Kidney epithelial cell (primary cell): ENCODE measurements around the gene TLR5. TPM values are rescaled to one million over a fixed set of nuclear protein-coding genes. Genes with fewer than 3 reads are reported as not detected.

Experiments
- DNase-seq: peaks from one replicate; pipeline ENCODE4 v3.0.0-alpha.2; 2010; ENCODE audit warnings: low read depth
- H3K27me3 ChIP-seq: 2 replicates; pipeline ENCODE4 v1.6.0; 2011; ENCODE audit warnings: low read length; ENCODE audit not compliant: control insufficient read depth, insufficient read depth
- H3K36me3 ChIP-seq: 2 replicates; pipeline ENCODE4 v1.5.1; 2011; ENCODE audit warnings: low read length; ENCODE audit not compliant: control insufficient read depth, insufficient read depth
- H3K4me3 ChIP-seq: 2 replicates; pipeline ENCODE4 v1.5.1; 2011; ENCODE audit warnings: low read depth, mild to moderate bottlenecking, control low read depth, low read length
- total RNA-seq: library from RNA; depleted of rRNA; stranded (reverse); fragments of >200 nt; gene quantifications from 2 replicates; pipeline ENCODE4 v1.2.3, GENCODE V29; 2015
- TF ChIP-seq, protein P1 (sequence below): IDR thresholded peaks from 2 replicates; pipeline ENCODE4 v1.5.1; 2011; ENCODE audit warnings: mild to moderate bottlenecking, moderate library complexity, low read length, control low read depth, inconsistent platforms; ENCODE audit not compliant: insufficient read depth, poor library complexity, severe bottlenecking

The TLR5 gene
- total RNA-seq, 1 donor from 2014 or later: 3.7 TPM

DNA sequence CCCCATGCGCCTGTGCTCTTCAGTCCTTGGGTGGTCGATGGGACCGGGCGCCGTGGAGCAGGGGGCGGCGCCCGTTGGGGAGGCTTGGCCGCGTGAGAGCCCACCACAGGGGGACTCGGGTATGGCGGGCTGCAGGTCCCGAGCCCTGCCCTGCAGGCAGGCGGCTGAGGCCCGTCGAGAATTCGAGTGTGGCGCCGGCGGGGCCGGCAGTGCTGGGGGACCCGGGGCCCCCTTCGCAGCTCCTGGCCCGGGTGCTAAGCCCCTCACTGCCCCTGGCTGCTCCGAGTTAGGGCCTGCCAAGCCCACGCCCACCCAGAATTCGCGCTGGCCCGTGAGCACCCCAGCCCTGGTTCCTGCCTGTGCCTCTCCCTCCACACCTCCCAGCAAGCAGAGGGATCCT, 26.1 kb downstream of the TLR5 start:
- TF ChIP-seq, protein P1, sequence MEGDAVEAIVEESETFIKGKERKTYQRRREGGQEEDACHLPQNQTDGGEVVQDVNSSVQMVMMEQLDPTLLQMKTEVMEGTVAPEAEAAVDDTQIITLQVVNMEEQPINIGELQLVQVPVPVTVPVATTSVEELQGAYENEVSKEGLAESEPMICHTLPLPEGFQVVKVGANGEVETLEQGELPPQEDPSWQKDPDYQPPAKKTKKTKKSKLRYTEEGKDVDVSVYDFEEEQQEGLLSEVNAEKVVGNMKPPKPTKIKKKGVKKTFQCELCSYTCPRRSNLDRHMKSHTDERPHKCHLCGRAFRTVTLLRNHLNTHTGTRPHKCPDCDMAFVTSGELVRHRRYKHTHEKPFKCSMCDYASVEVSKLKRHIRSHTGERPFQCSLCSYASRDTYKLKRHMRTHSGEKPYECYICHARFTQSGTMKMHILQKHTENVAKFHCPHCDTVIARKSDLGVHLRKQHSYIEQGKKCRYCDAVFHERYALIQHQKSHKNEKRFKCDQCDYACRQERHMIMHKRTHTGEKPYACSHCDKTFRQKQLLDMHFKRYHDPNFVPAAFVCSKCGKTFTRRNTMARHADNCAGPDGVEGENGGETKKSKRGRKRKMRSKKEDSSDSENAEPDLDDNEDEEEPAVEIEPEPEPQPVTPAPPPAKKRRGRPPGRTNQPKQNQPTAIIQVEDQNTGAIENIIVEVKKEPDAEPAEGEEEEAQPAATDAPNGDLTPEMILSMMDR: no peak
- no peak for DNase-seq
- H3K27me3 ChIP-seq: no peaks in the 10 kb centered on the region
- H3K4me3 ChIP-seq: no peak overlapping the region
- no peaks in the 10 kb centered on the region for H3K36me3 ChIP-seq

DNA sequence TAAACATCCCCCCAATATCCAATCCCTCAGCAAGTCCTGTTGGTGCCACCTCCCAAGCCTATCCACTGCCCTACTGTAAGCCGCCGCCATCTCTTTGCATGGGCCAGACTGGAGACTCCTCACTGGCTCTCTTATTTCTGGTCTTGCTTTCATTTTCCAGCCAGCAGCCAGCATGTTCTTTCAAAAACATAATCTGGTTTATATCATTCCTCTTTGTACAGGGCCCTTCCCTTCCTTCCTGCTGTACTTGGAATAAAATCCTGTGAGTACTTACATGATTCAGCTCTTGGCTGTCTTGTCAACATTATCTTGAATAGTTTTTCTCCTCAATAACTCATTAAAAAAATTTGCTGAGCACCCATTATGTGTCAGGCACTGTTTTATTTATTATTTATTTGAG, 28.2 kb downstream of the TLR5 start:
- TF ChIP-seq, protein P1: no peak
- H3K36me3 ChIP-seq: no peaks in the 10 kb centered on the region
- no peak for DNase-seq
- H3K4me3 ChIP-seq: no peak overlapping the region
- H3K27me3 ChIP-seq: no peaks in the 10 kb centered on the region

DNA sequence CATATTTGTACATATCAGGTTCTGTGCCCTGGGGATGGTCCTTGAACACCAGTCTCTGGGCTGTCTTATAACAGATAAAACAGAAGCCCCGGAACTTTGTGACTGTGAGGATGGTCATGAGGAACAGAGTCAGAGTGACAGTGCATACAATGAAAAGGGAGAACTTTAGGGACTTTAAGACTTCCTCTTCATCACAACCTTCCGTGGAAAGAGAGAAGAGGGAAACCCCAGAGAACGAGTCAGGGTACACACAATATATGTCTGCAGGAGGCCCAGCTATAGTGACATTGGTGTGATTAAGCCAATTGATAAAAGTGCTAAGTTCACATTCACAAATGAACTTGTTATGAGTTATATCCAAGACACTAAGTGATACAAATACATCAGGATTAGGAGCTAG, 32.1 kb downstream of the TLR5 start:
- TF ChIP-seq, protein P1: no peak
- Histone ChIP-seq H3K27me3 (no peaks in the 10 kb centered on the region), H3K4me3 (no peak overlapping the region), H3K36me3 (no peaks in the 10 kb centered on the region)
- no peak for DNase-seq

DNA sequence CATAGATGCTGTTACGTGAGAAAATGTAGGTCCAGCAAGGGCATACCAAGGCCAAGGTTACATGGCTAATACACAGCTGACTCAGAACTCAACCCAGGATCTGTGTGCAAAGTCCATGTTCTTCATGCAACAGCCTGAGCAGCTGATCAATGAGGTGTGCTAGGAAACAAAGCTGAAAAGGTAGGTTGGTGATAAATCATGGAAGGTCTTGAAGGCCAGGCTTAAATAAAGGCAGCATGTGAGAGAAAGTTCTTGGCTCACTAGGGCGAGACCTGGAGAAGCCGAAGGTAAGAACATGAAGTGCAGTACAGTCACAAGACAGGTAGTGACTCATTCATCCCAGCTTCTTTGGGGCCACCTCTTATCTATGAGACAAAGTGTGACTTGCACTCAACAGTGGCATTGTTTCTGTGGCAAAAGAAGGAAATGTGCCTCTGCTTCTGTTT, 33.4 kb downstream of the TLR5 start:
- no peaks in the 10 kb centered on the region for H3K36me3 ChIP-seq
- H3K4me3 ChIP-seq: no peak overlapping the region
- DNase-seq: no peak
- TF ChIP-seq, protein P1: no peak
- H3K27me3 ChIP-seq: no peaks in the 10 kb centered on the region

DNA sequence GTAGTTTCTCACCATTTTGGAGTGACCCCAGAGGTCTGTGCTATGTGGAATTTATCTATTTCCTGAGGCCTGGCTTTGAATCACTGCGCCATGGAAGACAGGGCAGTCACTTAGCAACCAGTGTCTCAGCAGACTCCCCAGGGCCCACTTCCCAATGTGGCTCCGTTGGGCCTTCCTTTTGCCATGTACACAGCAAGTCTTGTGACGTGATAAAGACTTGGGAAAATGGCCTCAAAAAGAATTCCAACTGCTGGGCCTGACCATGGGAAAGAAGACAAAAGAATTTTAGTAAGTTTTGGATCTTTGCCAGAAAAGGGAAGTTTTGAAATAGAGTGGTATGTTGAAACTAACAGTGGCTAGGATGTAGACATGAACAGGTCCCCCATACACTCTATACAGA, 36.2 kb downstream of the TLR5 start:
- no peak overlapping the region for H3K4me3 ChIP-seq
- no peaks in the 10 kb centered on the region for H3K27me3 ChIP-seq
- H3K36me3 ChIP-seq: no peaks in the 10 kb centered on the region
- TF ChIP-seq, protein P1: no peak
- DNase-seq: no peak

DNA sequence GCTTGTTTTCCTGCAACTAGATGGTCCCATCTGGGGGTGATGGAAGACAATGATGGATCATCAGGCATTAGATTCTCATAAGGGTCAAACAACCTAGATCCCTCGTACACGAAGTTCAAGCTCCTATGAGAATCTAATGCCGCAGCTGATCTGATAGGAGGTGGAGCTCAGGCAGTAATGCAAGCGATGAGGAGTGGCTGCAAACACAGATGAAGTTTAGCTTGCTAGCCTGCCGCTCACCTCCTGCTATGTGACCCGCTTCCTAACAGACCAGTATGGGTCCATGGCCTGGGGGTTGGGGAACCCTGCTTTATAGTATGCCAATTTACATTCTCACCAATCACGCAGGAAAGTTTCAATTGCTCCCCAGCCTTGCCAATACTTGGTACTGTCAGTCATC, 37.5 kb downstream of the TLR5 start:
- Histone ChIP-seq H3K36me3 (no peaks in the 10 kb centered on the region), H3K27me3 (no peaks in the 10 kb centered on the region), H3K4me3 (no peak overlapping the region)
- DNase-seq: no peak
- TF ChIP-seq, protein P1: no peak
